ENCODE measurements around the gene C1orf21.
"Not testable (repeated sequence)": the region's sequence is repeated elsewhere in the genome, so short reads cannot be mapped to it uniquely, and the experiment has no call there.

Gene C1orf21

DNA sequence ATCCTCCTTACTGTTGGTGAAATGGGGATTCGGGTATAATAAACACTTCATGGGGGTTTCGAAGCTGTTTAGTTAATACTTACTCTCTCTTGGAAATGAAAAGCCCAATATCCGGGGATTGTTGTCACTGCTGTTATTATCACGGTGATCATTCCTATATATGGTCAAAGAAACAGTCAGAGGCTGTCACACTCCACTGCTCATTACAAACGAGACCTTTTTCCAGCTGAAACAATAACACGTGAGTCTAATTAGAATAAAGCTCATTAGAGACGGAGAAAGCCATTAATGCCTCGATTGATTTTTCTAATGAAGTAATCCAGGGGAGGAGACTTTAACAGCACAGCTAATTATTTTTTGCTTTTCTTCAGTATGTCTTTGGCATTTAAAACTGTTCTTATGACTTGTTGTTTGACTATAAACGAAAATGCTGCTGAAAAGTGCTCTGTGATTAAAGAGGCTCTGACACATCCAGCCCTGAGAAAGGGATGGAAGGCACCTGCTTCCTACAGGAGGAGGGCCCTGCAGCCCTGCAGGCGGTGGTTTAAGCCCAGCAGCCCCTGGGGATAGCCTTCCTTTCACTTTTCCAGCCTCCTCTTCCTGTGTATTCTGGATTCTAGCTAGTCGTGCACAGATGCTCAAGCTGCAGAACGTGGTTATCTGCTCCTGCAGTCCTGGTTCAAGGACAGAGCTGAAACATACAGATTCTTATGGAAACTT, 224.2 kb downstream of the C1orf21 start:
- no peaks in the 10 kb centered on the region for H3K9me3 ChIP-seq (ENCODE audit: control insufficient read depth, low read length)
- H3K36me3 ChIP-seq (ENCODE audit: control insufficient read depth, insufficient read depth, low read length) = no peaks in the 10 kb centered on the region
- no peaks in the 10 kb centered on the region for H3K27me3 ChIP-seq (ENCODE audit: control insufficient read depth, insufficient read depth, low read length)
- H3K4me2 ChIP-seq (ENCODE audit: low read length) = no peak overlapping the region
- H2AFZ ChIP-seq = no peak overlapping the region
- H3K4me3 ChIP-seq (ENCODE audit: low read depth, low read length) = no peak overlapping the region
- H3K9ac ChIP-seq = no peak overlapping the region
- TF ChIP-seq, protein P1, sequence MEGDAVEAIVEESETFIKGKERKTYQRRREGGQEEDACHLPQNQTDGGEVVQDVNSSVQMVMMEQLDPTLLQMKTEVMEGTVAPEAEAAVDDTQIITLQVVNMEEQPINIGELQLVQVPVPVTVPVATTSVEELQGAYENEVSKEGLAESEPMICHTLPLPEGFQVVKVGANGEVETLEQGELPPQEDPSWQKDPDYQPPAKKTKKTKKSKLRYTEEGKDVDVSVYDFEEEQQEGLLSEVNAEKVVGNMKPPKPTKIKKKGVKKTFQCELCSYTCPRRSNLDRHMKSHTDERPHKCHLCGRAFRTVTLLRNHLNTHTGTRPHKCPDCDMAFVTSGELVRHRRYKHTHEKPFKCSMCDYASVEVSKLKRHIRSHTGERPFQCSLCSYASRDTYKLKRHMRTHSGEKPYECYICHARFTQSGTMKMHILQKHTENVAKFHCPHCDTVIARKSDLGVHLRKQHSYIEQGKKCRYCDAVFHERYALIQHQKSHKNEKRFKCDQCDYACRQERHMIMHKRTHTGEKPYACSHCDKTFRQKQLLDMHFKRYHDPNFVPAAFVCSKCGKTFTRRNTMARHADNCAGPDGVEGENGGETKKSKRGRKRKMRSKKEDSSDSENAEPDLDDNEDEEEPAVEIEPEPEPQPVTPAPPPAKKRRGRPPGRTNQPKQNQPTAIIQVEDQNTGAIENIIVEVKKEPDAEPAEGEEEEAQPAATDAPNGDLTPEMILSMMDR (IDR thresholded peaks at IDR 0.05) = no peak
- H3K79me2 ChIP-seq = no peaks in the 10 kb centered on the region
- no peaks in the 10 kb centered on the region for H3K4me1 ChIP-seq
- no peak overlapping the region for H3K27ac ChIP-seq

GRCh38 chr1:184612229-184612628, 225.4 kb downstream of the C1orf21 start:
- H3K36me3 ChIP-seq (ENCODE audit: control insufficient read depth, insufficient read depth, low read length); H2AFZ ChIP-seq; H3K9me3 ChIP-seq (ENCODE audit: control insufficient read depth, low read length); H3K79me2 ChIP-seq; H3K9ac ChIP-seq; H3K4me3 ChIP-seq (ENCODE audit: low read depth, low read length); H3K27ac ChIP-seq; H3K4me2 ChIP-seq (ENCODE audit: low read length); H3K27me3 ChIP-seq (ENCODE audit: control insufficient read depth, insufficient read depth, low read length); H3K4me1 ChIP-seq: not testable (repeated sequence)

DNA sequence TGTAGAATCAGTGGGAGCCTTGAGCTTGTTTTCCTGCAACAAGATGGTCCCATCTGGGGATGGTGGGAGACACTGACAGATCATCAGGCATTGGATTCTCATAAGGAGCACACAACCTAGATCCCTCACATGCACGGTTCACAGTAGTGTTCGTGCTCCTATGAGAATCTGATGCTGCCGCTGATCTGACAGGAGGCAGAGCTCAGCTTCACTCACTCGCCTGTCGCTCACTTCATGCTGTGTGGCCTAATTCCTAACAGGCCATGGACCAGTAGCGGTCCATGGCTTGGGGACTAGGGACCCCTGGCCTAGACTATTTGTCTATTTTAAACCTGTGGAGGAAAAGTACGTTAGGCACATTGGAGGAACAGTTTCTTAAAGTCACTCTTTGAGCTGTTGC, 227.8 kb downstream of the C1orf21 start:
- Histone ChIP-seq H3K4me1 (no peaks in the 10 kb centered on the region), H3K79me2 (no peaks in the 10 kb centered on the region), H3K27ac (no peak overlapping the region), H3K36me3 (ENCODE audit: control insufficient read depth, insufficient read depth, low read length) (no peaks in the 10 kb centered on the region), H2AFZ (no peak overlapping the region), H3K9ac (no peak overlapping the region), H3K27me3 (ENCODE audit: control insufficient read depth, insufficient read depth, low read length) (no peaks in the 10 kb centered on the region), H3K4me2 (ENCODE audit: low read length) (no peak overlapping the region), H3K9me3 (ENCODE audit: control insufficient read depth, low read length) (no peaks in the 10 kb centered on the region), H3K4me3 (ENCODE audit: low read depth, low read length) (no peak overlapping the region)
- TF ChIP-seq, protein P1 (IDR thresholded peaks at IDR 0.05) = no peak

GRCh38 chr1:184615301-184615700, 228.5 kb downstream of the C1orf21 start:
- TF ChIP-seq, protein P1 (IDR thresholded peaks at IDR 0.05) = no peak
- Histone ChIP-seq H3K27ac (no peak overlapping the region), H3K4me3 (ENCODE audit: low read depth, low read length) (no peak overlapping the region)

DNA sequence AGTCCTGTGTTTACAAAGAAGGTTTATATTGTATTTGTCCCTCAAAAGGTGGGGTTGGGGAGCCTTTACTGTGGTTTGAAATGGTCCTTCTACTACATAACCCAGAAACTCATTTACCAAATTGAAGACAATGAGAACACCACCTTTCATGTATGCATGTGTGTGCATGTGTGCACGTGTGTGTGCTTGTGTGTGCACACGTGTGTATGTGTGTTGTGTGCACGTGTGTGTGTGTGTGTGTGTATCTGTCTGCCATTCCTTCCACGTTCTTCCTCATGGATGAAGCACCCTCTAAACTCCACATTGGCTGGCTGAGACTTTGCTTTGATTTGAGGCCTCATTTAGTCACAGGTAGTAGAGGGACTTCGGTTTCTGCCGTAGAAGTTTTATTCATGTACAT, 229.7 kb downstream of the C1orf21 start:
- H3K4me3 ChIP-seq (ENCODE audit: low read depth, low read length) = no peak overlapping the region
- H2AFZ ChIP-seq = no peak overlapping the region
- no peak overlapping the region for H3K4me2 ChIP-seq (ENCODE audit: low read length)
- H3K9ac ChIP-seq = no peak overlapping the region
- H3K36me3 ChIP-seq (ENCODE audit: control insufficient read depth, insufficient read depth, low read length) = no peaks in the 10 kb centered on the region
- H3K79me2 ChIP-seq = no peaks in the 10 kb centered on the region
- H3K9me3 ChIP-seq (ENCODE audit: control insufficient read depth, low read length) = no peaks in the 10 kb centered on the region
- no peaks in the 10 kb centered on the region for H3K4me1 ChIP-seq
- no peak overlapping the region for H3K27ac ChIP-seq
- no peaks in the 10 kb centered on the region for H3K27me3 ChIP-seq (ENCODE audit: control insufficient read depth, insufficient read depth, low read length)
- TF ChIP-seq, protein P1 (IDR thresholded peaks at IDR 0.05) = no peak

More at GRCh38 chr1:184615301-184615700, 228.5 kb downstream of the C1orf21 start:
- no peak overlapping the region for H2AFZ ChIP-seq
- no peaks in the 10 kb centered on the region for H3K4me1 ChIP-seq
- H3K36me3 ChIP-seq (ENCODE audit: control insufficient read depth, insufficient read depth, low read length) = no peaks in the 10 kb centered on the region
- no peaks in the 10 kb centered on the region for H3K9me3 ChIP-seq (ENCODE audit: control insufficient read depth, low read length)
- H3K9ac ChIP-seq = no peak overlapping the region
- no peaks in the 10 kb centered on the region for H3K27me3 ChIP-seq (ENCODE audit: control insufficient read depth, insufficient read depth, low read length)
- H3K4me2 ChIP-seq (ENCODE audit: low read length) = no peak overlapping the region
- H3K79me2 ChIP-seq = no peaks in the 10 kb centered on the region

All from parathyroid adenoma (tissue), 2 donors.